CD4-positive, alpha-beta T cell treated with Interleukin-12 subunit alpha and Interleukin-12 subunit beta, for 1 hour (primary cell): ENCODE data around the gene SLC35G1.
A peak's percentile ranks its signal among the peaks of the same experiment; 100 is the strongest.

ENCODE experiments used
- DNase-seq: peaks from one replicate; pipeline ENCODE4 v3.0.0-alpha.2; 2020

The SLC35G1 gene

GRCh38 chr10:93879273-93879672, 14.5 kb upstream of the SLC35G1 start:
- DNase-seq: no peak

GRCh38 chr10:93894516-93895378, 969 bp downstream of the SLC35G1 start:
- DNase-seq: no peak

GRCh38 chr10:93897070-93897780, 3.4 kb downstream of the SLC35G1 start:
- no peak for DNase-seq

- no peak for DNase-seq
Observed at GRCh38 chr10:93899109-93899508, 5.3 kb downstream of the SLC35G1 start.

- no peak for DNase-seq
Observed at GRCh38 chr10:93903051-93903450, 9.3 kb downstream of the SLC35G1 start.

- no peak for DNase-seq
Observed at GRCh38 chr10:93904901-93905300, 11.1 kb downstream of the SLC35G1 start.

GRCh38 chr10:93907059-93907458, 13.3 kb downstream of the SLC35G1 start:
- DNase-seq: no peak

GRCh38 chr10:93911866-93912265, 18.1 kb downstream of the SLC35G1 start:
- DNase-seq: no peak

GRCh38 chr10:93912444-93912843, 18.7 kb downstream of the SLC35G1 start:
- no peak for DNase-seq

GRCh38 chr10:93913706-93914105, 19.9 kb downstream of the SLC35G1 start:
- DNase-seq: no peak

- no peak for DNase-seq
Observed at GRCh38 chr10:93915598-93915997, 21.8 kb downstream of the SLC35G1 start.

- no peak for DNase-seq
Observed at GRCh38 chr10:93916257-93917063, 22.7 kb downstream of the SLC35G1 start.

- DNase-seq: no peak
Observed at GRCh38 chr10:93917064-93917391, 23.2 kb downstream of the SLC35G1 start.

- DNase-seq: no peak
Observed at GRCh38 chr10:93917821-93918220, 24.0 kb downstream of the SLC35G1 start.

- peak; percentile 29 for DNase-seq
Observed at GRCh38 chr10:93921338-93921737, 27.6 kb downstream of the SLC35G1 start.

GRCh38 chr10:93926613-93927012, 32.8 kb downstream of the SLC35G1 start:
- DNase-seq: no peak

GRCh38 chr10:93938140-93938539, 44.4 kb downstream of the SLC35G1 start:
- DNase-seq: no peak

GRCh38 chr10:93940881-93941280, 47.1 kb downstream of the SLC35G1 start:
- DNase-seq: no peak

- no peak for DNase-seq
Observed at GRCh38 chr10:93941606-93942005, 47.8 kb downstream of the SLC35G1 start.

- no peak for DNase-seq
Observed at GRCh38 chr10:93945819-93946218, 52.0 kb downstream of the SLC35G1 start.

GRCh38 chr10:93947055-93947454, 53.3 kb downstream of the SLC35G1 start:
- DNase-seq: no peak

GRCh38 chr10:93947524-93947923, 53.7 kb downstream of the SLC35G1 start:
- no peak for DNase-seq

- no peak for DNase-seq
Observed at GRCh38 chr10:93951905-93952304, 58.1 kb downstream of the SLC35G1 start.
